A549 (cell line): ENCODE results near the gene GIT1.

Experiments
- POLR2A ChIP-seq: IDR thresholded peaks from 2 replicates; pipeline ENCODE4 v1.6.1; 2012; ENCODE audit warnings: mild to moderate bottlenecking, low read length
- TF ChIP-seq, protein P1 (sequence below): fragments of 200-600 bp; sonication (generic); IDR thresholded peaks from 2 replicates; pipeline ENCODE4 v1.6.1; 2016; ENCODE audit warnings: antibody characterized with exemption, mild to moderate bottlenecking, moderate library complexity
- TF ChIP-seq, protein P2 (sequence below): fragments of >200 bp; sonication (Bioruptor Twin); formaldehyde crosslinking; IDR thresholded peaks from 3 replicates; pipeline ENCODE4 v1.5.1; 2016

- TF ChIP-seq, protein P1, sequence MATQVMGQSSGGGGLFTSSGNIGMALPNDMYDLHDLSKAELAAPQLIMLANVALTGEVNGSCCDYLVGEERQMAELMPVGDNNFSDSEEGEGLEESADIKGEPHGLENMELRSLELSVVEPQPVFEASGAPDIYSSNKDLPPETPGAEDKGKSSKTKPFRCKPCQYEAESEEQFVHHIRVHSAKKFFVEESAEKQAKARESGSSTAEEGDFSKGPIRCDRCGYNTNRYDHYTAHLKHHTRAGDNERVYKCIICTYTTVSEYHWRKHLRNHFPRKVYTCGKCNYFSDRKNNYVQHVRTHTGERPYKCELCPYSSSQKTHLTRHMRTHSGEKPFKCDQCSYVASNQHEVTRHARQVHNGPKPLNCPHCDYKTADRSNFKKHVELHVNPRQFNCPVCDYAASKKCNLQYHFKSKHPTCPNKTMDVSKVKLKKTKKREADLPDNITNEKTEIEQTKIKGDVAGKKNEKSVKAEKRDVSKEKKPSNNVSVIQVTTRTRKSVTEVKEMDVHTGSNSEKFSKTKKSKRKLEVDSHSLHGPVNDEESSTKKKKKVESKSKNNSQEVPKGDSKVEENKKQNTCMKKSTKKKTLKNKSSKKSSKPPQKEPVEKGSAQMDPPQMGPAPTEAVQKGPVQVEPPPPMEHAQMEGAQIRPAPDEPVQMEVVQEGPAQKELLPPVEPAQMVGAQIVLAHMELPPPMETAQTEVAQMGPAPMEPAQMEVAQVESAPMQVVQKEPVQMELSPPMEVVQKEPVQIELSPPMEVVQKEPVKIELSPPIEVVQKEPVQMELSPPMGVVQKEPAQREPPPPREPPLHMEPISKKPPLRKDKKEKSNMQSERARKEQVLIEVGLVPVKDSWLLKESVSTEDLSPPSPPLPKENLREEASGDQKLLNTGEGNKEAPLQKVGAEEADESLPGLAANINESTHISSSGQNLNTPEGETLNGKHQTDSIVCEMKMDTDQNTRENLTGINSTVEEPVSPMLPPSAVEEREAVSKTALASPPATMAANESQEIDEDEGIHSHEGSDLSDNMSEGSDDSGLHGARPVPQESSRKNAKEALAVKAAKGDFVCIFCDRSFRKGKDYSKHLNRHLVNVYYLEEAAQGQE, result no peak
- TF ChIP-seq, protein P2, sequence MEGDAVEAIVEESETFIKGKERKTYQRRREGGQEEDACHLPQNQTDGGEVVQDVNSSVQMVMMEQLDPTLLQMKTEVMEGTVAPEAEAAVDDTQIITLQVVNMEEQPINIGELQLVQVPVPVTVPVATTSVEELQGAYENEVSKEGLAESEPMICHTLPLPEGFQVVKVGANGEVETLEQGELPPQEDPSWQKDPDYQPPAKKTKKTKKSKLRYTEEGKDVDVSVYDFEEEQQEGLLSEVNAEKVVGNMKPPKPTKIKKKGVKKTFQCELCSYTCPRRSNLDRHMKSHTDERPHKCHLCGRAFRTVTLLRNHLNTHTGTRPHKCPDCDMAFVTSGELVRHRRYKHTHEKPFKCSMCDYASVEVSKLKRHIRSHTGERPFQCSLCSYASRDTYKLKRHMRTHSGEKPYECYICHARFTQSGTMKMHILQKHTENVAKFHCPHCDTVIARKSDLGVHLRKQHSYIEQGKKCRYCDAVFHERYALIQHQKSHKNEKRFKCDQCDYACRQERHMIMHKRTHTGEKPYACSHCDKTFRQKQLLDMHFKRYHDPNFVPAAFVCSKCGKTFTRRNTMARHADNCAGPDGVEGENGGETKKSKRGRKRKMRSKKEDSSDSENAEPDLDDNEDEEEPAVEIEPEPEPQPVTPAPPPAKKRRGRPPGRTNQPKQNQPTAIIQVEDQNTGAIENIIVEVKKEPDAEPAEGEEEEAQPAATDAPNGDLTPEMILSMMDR, result no peak
- no peak for TF ChIP-seq POLR2A
These were observed 4.9 kb downstream of the GIT1 start for GRCh38 chr17:29584452-29585079.
